AG10803 (cell line): ENCODE measurements around the gene AK5.

ENCODE experiments used
- DNase-seq: peaks from one replicate; pipeline ENCODE4 v3.0.0; 2010; ENCODE audit warnings: low read depth
- H3K4me3 ChIP-seq: 2 replicates; pipeline ENCODE4 v1.5.1; 2011; ENCODE audit warnings: mild to moderate bottlenecking, low read length, control low read depth
- TF ChIP-seq, protein P1 (sequence below): conservative IDR thresholded peaks from 2 replicates; pipeline ENCODE4 v1.5.1; 2011; ENCODE audit warnings: mild to moderate bottlenecking, low read length, control low read depth, inconsistent platforms

The AK5 gene

DNA sequence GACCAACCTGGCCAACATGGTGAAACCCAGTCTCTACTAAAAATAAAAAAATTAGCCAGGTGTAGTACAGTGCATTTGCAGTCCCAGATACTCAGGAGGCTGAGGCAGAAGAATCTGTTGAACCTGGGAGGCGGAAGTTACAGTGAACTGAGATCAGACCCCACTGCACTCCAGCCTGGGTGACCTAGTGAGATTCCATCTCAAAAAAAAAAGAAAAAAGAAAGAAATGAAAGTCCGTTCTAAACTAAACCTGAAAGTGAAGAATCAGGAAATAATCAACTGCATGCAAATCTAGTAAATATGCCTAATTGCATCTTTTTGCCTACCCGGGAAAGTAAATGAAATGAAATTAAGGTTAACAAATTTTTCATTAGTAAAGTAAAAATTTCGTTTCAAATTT, 301.1 kb downstream of the AK5 start:
- DNase-seq = no peak
- no peak overlapping the region for H3K4me3 ChIP-seq
- TF ChIP-seq, protein P1, sequence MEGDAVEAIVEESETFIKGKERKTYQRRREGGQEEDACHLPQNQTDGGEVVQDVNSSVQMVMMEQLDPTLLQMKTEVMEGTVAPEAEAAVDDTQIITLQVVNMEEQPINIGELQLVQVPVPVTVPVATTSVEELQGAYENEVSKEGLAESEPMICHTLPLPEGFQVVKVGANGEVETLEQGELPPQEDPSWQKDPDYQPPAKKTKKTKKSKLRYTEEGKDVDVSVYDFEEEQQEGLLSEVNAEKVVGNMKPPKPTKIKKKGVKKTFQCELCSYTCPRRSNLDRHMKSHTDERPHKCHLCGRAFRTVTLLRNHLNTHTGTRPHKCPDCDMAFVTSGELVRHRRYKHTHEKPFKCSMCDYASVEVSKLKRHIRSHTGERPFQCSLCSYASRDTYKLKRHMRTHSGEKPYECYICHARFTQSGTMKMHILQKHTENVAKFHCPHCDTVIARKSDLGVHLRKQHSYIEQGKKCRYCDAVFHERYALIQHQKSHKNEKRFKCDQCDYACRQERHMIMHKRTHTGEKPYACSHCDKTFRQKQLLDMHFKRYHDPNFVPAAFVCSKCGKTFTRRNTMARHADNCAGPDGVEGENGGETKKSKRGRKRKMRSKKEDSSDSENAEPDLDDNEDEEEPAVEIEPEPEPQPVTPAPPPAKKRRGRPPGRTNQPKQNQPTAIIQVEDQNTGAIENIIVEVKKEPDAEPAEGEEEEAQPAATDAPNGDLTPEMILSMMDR = no peak

DNA sequence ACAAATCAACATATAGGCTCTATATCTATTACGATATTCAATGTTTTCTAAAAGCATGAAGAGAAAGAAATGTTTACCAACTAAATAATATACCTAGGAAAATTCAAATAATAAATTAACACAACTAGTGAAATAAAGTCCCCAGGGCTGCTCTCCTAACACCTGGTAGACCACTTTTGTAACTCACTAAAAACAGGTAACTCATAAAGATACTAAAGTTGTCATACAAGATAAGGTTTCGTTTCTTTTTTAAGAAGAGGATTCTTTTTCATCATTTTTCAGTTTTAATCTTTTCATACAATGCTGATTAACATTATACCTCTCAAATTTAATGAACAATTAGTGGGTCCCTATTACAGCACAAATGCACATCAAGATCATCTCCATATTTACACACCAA, 301.7 kb downstream of the AK5 start:
- TF ChIP-seq, protein P1 = no peak
- no peak for DNase-seq
- H3K4me3 ChIP-seq = no peak overlapping the region

DNA sequence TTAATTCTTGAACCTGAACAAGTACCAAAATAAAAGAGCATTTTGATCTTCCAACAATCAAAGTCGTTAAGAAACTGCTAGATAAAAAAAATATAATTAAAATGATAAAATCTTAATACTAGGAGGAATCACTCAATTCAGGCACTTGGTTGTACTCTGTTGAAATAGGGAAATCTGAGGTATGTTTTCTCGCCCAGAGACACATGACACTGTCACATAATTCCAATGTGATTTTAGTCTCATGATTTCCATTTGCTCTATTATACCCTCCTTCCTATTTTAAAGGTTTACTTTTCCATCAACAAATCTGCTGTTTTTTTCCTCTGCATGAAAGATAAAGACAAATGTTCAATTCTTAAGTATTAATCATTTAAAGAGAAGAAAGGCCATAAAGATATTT, 303.1 kb downstream of the AK5 start:
- H3K4me3 ChIP-seq = no peak overlapping the region
- no peak for DNase-seq
- TF ChIP-seq, protein P1 = no peak

DNA sequence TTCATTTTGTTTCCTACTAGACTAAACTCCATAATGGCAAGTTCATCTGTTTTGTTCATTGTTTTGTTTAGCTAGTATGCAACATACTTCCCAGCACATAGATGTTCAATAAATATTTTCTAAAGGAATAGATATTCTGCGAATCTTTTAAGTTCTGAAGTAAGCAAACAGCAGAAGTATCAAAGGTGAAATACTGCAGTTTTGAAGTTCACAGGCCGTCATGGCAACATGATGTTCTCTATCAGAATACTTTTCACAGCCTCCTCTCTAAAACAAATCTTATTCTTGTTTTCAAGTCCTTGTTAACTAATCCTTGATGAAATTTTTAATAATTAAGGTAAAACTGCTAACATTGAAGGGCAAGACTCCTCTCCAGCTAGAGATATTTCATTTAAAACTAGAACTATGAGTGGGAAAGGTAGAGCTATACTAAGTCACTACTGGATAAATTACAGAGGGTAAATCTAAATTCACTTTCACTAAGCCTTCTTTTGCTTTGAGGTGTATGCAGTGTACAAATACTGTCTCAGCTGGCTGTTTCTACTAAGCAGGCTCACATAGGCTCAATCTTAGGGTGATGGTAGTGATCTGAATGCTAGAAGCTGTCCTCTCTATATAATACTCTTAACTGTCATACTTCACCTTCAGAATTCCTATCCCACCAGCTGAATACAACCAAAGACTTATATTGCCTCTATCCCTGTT, 303.9 kb downstream of the AK5 start:
- TF ChIP-seq, protein P1 = no peak
- no peak for DNase-seq
- no peak overlapping the region for H3K4me3 ChIP-seq

DNA sequence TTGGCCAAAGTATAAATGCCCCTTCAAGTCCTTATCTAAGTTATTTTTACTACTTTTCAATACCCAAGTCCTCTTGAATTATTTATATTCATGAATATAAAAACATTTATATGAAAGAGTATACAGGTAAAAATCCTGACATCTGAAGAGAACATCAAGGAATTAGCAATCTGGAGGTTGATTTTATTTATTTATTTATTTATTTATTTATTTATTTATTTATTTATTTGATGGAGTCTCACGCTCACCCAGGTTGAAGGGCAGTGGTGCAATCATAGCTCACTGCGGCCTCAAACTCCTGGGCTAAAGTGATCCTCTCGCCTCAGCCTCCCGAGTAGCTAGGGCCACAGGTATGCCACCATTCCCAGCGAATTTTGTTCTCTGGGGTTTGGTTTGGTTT, 307.4 kb downstream of the AK5 start:
- TF ChIP-seq, protein P1 = no peak
- no peak overlapping the region for H3K4me3 ChIP-seq
- no peak for DNase-seq

DNA sequence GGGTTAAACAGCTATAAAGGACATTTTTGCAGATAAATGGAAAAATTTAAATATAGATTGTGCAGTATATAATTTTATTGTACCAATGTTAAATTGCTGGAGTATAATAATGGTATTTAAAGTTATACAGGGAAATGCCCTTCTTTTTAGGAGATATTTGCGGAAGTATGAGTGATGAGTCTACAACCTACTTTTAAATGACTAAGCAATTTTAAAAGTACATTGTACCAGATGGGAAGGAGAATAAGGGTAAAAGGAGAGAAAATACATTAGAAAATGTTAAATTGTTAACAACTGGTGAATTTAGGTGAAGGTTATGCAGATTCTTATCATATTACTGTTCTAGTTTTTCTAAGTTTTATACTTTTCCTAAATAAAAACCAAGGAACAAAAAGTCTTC, 308.8 kb downstream of the AK5 start:
- TF ChIP-seq, protein P1 = no peak
- no peak for DNase-seq
- H3K4me3 ChIP-seq = no peak overlapping the region

DNA sequence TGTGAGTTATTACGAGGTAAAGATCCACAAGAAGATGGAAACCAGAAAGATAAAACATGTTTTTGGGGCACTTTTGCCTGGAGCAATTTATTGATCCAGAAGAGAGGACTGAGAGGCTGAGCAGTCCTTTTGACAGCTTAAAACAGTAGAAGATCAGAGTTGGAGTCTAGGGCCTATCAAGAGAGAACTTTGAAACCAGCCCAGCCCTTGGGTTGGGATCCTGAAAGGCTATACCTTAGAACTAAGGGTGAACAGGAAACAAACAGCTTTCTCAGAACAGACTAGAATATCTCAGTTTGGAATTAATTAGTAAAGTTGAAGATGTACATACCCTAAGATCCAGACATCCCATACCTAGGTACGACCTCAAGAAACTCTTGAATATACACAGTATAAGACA, 311.1 kb downstream of the AK5 start:
- no peak overlapping the region for H3K4me3 ChIP-seq
- TF ChIP-seq, protein P1 = no peak
- no peak for DNase-seq
